Hepatocyte (in vitro differentiated cells): ENCODE results near the gene IL17REL.

Source experiments
- CTCF ChIP-seq: fragments of 200-600 bp; sonication (generic); IDR thresholded peaks from 2 replicates; pipeline ENCODE4 v1.5.1; 2016; ENCODE audit warnings: antibody characterized with exemption, mild to moderate bottlenecking; ENCODE audit not compliant: poor library complexity
- EZH2 ChIP-seq: fragments of 200-600 bp; sonication (generic); IDR thresholded peaks from 2 replicates; pipeline ENCODE4 v1.6.1; 2016; ENCODE audit warnings: antibody characterized with exemption, mild to moderate bottlenecking, borderline replicate concordance

- TF ChIP-seq CTCF = no peak
- no peak for TF ChIP-seq EZH2
Measured at GRCh38 chr22:50049299-50050195, 37.0 kb upstream of the IL17REL start.
